HG03175 (cell line): ENCODE data around the gene SHANK1.

Source experiments
- ATAC-seq: cut with Tn5 transposase; IDR thresholded peaks from one replicate; pipeline ENCODE4 v1.9.1; 2021; ENCODE audit warnings: mild to moderate bottlenecking, moderate library complexity; ENCODE audit not compliant: unreplicated experiment

SHANK1 gene

DNA sequence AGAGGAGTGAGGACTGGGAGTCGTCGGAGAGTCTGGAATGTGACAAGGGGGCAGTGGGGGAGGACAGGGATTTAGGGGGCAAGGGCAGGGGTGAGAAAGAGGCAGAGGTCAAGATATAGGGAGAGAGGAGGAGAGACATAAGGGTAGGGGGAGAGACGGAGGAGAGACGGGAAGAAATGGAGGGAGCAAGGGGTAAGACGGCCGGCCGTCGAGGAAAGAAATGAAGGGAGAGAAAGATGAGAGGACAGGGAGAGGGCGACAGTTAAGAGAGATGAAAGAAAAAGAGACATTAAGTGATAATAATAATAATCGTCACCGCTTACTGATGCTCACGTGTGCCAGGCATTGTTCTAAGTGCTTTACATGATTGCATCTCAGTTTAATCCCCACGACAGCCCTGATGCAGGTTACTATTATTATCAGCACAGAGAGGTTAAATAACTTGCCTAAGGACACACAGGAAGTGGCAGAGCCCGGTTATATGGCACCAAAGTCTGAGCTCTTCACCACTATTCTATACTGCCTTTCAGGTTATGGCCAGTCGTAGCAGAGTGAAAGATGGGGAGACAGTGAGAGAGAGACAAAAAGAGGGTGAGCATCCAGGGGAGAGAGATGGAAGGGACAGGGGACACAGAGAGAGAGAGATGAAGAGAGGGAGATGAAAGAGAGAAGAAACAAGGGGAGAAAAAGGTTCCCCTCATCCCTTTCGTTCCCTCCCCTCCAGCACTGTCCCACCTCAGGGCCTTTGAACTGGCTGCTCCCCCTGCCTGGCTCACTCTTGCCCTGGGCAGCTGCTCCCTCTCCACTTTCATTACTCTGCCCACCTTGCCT is 56.7 kb downstream of the SHANK1 start:
- no peak for ATAC-seq

GRCh38 chr19:50661766-50662650 is 57.6 kb downstream of the SHANK1 start:
- no peak for ATAC-seq

DNA sequence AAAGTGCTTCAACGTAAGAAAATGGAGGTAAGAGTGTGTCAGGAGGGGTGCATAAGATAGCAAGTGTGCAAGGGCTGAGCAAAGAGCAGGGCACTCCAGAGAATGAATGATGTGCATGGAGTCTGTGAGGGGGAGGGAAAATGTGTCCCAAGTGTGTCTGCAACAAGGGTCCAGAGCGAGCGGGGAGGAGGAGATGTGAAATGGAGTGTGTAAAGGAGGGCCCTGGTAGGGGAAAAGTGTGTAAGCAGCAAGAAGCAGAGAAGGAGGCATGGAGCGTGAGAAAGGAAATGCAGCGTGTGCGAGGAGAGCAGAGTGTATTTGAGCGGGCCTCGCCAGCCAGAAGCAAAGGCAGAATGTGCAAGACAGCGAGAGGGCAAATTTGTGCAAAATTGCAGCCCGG is 58.6 kb downstream of the SHANK1 start:
- ATAC-seq, result no peak

GRCh38 chr19:50660088-50660366 is 59.6 kb downstream of the SHANK1 start:
- no peak for ATAC-seq

DNA sequence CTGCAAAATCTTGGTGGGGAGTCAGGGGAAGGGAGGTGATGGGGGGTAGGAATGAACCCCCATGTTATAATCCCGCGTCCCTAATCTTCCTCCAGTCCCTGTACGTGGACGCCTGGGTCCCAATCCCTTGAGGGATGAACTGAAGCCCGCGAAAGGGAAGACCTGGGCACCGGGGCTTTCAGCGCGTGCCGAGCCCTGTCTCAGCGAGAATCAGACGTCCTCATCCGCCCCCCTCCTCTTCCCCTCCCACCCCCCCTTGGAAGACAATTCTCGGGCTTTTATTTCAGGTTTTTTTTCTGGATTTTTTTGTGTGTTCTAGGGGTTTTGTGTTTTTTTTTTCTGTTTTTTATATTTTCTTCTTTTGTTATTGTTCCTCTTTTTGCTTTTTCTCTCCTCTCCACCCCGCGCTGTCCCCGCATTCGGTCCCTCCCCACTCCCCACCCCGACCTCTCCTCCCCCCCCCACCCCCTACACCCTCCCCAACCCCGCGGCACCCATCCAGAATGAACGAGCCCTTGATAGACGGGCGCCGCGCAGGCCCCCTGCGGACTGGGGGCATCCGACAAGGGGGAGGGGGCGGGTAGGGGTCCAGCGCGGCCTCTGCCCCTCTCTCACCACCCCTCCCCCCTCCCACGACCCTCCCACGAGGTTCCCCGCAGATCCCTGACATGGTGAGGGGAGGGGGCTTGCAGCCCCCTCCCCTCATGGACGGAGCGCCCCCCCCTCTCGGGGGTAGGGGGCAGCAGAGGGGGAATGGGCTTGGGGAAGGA is 60.1 kb downstream of the SHANK1 start:
- no peak for ATAC-seq

DNA sequence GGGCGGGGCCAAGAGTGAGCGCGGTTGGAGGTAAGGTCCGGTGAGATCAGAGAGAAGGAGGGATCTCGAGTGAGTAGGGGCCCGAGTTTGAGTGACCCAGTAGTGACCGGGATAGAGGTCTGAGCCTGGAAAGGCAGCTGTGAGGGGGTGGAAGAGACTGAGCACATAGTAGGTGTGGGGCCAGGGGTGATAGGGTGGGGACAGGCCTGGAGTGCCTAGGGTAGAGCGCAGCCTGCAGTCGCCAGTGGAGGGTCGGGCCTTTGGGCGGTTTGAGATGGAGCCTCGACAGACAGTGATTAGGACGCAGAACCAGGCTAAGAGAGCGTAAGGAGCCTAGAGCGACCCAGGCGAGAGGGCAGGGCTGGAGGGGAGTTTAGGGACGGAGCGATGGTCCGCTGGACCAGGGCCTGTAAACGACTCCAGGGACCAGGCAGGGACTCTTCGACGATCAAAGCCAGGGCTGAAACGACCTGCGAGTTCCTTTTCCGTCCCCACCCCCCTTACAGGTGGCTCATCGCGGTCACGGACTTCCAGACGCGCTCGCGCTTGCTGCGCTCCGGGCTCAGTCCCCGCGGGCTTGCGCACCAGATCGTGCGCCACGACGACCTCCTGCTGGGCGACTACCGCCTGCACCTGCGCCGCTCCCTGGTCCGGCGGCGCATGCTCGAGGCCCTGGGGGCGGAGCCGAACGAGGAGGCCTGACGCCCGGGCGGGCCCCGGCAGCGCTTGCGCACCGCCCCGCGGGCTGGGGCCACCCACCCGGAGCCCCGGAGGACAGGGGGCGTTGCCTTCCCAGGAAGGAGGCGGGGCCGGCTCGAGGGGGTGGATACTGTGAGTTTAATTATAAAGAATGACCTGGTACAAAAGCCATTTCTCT is 60.9 kb downstream of the SHANK1 start:
- no peak for ATAC-seq

DNA sequence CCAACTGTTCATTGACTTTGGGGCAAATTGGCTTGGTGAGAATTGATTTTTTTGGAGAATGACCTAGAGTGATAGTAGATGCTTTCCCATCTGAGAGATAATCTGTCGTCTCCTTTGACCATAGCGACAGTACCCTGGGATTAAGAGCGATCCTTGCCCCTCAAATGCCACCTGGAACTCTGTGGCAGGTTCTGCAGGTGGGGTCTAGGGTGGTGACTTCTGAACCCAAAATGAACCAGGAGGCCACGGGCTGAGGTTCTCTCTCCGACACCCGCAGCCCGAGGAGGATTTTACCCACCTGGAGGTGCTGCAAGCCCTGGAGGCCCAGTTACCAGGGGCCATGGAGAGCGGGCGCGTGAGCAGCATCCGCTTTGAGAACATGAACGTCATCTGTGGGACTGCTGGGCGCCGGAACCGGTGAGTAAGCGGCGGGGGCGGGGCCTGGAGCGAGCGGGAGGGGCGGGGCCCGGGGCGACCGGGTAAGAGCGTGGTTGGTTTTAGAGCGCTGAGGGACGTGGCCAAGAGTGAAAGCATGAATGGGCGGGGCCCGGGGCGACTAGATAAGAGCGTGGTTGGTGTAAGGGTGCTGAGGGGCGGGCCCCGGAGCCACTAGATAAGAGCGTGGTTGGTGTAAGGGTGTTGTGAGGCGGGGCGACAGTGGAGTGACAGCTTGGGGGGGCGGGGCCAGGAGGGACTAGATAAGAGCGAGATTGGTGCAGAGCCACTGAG is 61.7 kb downstream of the SHANK1 start:
- no peak for ATAC-seq

GRCh38 chr19:50657222-50657669 is 62.4 kb downstream of the SHANK1 start:
- no peak for ATAC-seq

DNA sequence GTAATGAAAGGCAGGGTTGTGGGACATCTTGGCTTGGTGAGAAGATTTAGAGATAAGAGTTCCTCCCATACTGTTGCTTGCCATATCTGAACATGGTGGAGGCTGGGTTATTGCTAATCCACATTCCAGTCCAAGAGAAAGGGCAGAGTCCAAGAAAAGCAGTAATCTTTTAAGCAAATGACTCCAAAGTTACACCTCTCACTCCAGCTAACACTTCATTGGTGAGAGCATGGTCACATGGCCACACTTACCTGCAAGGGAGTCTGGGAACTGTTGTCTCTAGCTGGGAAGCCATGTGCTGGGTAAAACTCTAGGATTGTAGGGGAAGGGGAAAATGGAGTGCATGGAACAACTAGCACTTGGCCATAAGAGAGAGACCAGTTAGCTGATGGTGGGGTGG is 64.7 kb downstream of the SHANK1 start:
- no peak for ATAC-seq

GRCh38 chr19:50652722-50653121 is 66.9 kb downstream of the SHANK1 start:
- no peak for ATAC-seq

DNA sequence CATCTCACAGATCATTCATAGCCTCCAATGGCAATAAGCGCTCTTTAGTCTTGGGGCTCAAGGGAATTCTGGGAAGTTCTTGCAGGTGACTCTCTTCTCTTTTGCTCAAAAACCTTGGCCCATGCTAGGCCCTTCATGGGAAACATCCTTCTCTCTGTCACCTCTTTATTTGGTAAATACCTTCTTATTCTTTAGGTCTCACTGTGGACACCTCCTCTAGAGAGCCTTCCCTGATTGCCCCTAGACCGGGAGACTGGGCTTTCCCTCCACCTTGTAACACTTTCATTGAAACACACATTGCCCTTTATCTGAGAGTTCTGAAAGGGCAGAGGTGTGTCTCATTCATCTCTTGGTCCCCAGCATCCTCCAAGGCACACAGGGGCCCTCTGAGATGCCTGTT is 68.4 kb downstream of the SHANK1 start:
- no peak for ATAC-seq

DNA sequence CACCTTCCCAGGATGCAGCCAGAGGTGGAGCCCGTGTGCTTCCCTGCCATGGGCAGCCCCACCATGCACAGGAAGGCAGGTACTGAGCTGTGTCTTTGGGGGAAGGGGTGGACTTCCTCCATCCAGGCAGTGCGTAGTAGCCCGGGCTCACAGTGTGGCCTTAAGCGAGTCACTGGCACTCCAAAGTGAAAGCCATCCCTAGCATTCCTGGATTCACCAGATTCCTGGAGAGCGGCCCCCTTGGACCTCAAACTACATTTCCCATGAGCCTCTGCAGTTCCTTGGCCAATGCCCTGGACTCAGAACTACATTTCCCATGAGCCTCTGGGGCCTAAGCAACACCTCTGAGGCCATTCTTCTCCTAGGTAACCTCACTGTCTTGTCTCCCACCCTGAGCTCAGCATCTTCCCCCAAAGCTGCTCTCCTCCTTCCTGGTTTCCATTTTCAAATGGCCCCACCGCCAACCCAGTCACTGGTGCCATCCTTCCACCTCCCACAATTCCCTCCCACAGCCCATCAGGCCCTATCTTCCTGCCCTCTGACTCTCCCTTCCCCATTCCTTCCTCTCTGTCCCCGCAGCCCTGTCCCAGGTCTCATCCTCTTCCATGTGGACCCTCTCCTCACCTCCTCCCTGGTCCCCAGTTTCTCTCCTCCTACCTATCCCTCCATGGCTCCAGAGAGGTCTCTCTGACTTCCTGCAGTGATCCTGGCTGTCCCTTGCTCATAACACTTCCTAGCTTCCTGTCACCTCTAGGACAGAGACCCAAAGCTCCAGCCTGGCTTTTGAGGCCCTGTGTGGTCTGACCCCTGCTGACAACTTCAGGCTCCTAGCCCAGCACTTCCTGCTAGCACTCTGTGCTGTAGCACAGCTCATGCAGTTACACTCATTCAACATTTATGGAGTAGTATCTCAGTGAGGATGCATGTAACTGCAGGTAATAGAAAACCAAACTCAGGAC is 69.9 kb downstream of the SHANK1 start, which contains the start of gene C19orf81:
Gene C19orf81 (plus strand): TSS at position 13 of the 959 bp plus-strand sequence. CDS start 0 bp downstream, at position 13.
- no peak for ATAC-seq

DNA sequence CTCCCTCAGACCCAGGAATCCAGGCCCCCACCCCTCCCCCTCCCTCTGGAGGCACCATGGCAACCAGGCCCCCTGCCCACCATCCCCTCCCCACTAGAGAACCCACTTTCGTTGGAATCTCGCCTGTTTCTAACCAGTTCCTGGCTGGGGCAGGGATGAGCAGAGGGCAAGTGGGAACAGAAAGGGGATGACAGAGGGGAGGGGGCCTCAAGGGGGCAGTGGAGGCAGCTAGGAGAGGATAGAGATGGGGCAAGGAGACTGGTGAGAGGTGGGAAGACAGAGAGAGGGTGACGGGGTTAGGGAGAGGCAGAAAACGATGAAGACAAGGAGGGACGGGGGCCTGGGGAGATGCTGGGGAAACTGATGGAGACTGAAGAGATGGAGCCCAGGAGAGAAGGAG is 70.9 kb downstream of the SHANK1 start:
- no peak for ATAC-seq

DNA sequence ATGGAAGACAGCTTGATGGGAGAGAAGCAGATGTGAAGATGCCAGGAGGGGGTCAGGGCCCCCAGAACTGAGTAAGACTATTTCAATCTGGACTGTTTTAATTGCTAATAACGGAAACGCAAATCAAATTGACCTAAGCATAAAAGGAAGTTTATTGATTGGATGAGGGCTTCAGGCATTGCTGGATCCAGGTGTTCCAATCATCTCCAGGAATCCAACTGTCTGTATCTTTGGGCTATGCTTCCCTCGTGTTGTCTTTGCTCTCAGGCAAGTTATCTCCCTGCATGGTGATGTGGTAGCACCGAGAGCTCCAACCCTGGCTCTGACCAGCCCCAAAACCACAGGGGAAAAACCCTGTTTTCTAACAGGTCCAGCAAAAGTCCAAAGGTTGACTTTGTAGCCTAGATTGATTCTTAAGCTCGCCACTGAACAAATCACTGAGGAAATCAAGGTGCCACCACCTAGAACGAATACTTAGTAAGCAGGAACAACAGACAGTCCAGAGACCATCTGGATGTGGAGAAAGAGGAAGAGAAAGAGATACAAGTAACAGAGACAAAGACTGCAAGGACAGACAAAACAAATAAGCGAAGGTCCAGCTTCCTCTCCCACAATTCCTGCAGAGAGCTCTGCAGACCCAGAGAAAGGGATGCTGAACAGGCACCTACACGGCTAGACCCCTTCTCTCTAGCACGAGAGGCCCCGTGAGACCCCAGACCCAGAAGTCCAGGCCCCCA is 71.6 kb downstream of the SHANK1 start:
- no peak for ATAC-seq

GRCh38 chr19:50646074-50646807 is 73.4 kb downstream of the SHANK1 start:
- no peak for ATAC-seq

DNA sequence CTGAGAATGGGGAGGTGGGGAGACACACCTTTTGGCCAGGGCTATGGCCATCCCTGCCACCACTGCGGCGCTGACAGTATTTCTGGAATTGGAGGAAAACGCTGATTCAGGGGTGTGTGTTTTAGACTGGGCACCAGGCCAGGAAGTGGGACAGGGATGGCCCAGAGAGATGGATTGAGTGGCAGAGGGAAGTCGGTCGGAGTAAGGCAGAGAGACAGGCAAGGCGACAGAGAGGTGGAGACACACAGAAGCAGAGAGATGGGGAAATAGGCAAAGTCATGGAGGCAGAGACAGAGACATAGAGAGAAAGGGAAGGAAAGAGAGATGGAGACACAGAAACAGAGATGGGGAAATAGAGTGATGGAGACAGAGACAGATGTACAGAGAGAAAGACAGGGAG is 74.5 kb downstream of the SHANK1 start:
- ATAC-seq, result no peak

DNA sequence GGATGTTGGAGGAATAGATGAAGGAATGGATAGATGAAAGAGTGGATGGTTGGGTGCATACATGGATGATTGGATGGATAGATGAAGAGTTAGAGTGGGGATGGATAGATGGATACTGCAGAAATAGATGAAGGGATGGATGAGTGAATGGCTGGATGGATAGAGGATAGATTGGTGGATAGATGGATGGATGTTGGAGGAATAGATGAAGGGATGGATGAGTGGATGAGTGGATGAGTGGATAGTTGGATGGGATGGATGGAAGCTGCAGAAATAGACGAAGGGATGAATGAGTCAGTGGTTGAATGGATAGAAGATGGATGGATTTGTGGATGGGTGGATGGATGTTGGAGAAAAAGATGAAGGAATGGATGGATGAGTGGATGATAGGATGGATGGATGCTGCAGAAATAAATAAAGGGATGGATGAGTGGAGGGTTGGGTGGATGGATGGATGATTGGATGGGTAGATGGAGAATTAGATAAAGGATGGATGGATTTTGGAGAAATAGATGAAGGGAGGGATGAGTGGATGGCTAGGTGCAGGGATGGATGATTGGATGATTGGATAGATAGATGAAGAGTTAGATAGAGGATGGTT is 75.2 kb downstream of the SHANK1 start:
- ATAC-seq, result no peak
